IPS-18a (cell line): ENCODE data around the gene CENPC.
"Not testable (repeated sequence)": the region's sequence is repeated elsewhere in the genome, so short reads cannot be mapped to it uniquely, and the experiment has no call there.

ENCODE experiments used
- H3K27ac ChIP-seq: one replicate; pipeline ENCODE4 v1.5.1; 2013; ENCODE audit warnings: low read length
- H3K27me3 ChIP-seq: one replicate; pipeline ENCODE4 v1.6.1; 2013; ENCODE audit warnings: mild to moderate bottlenecking, low read length; ENCODE audit not compliant: control insufficient read depth, insufficient read depth
- H3K36me3 ChIP-seq: one replicate; pipeline ENCODE4 v1.6.1; 2013; ENCODE audit warnings: low read depth, low read length; ENCODE audit not compliant: control insufficient read depth
- H3K4me1 ChIP-seq: one replicate; pipeline ENCODE4 v1.6.1; 2013; ENCODE audit warnings: low read depth, low read length; ENCODE audit not compliant: control insufficient read depth
- H3K4me3 ChIP-seq: one replicate; pipeline ENCODE4 v1.5.1; 2013; ENCODE audit warnings: low read length
- H3K9ac ChIP-seq: one replicate; pipeline ENCODE4 v1.6.1; 2013; ENCODE audit warnings: mild to moderate bottlenecking, low read length, moderate library complexity
- H3K9me3 ChIP-seq: one replicate; pipeline ENCODE4 v1.6.1; 2013; ENCODE audit warnings: low read depth, low read length; ENCODE audit not compliant: control insufficient read depth

The CENPC gene

GRCh38 chr4:67465032-67465762 lies 80.1 kb downstream of the CENPC start:
- Histone ChIP-seq H3K9me3 (no peaks in the 10 kb centered on the region), H3K4me3 (no peak overlapping the region), H3K36me3 (no peaks in the 10 kb centered on the region), H3K9ac (no peak overlapping the region), H3K27me3 (no peaks in the 10 kb centered on the region), H3K4me1 (no peaks in the 10 kb centered on the region), H3K27ac (no peak overlapping the region)

- H3K4me3 ChIP-seq, result no peak overlapping the region
- H3K9ac ChIP-seq, result no peak overlapping the region
- no peaks in the 10 kb centered on the region for H3K9me3 ChIP-seq
- H3K36me3 ChIP-seq, result no peaks in the 10 kb centered on the region
- H3K27me3 ChIP-seq, result no peaks in the 10 kb centered on the region
- no peak overlapping the region for H3K27ac ChIP-seq
- H3K4me1 ChIP-seq, result no peaks in the 10 kb centered on the region
Observed at GRCh38 chr4:67460574-67460973, 84.7 kb downstream of the CENPC start.

- Histone ChIP-seq H3K36me3 (no peaks in the 10 kb centered on the region), H3K27ac (no peak overlapping the region)
Observed at GRCh38 chr4:67459164-67459563, 86.1 kb downstream of the CENPC start.

GRCh38 chr4:67456577-67457196 lies 88.6 kb downstream of the CENPC start:
- Histone ChIP-seq H3K9me3 (no peaks in the 10 kb centered on the region), H3K27me3 (no peaks in the 10 kb centered on the region), H3K36me3 (no peaks in the 10 kb centered on the region), H3K27ac (no peak overlapping the region), H3K4me3 (no peak overlapping the region), H3K4me1 (no peaks in the 10 kb centered on the region), H3K9ac (no peak overlapping the region)

More at GRCh38 chr4:67459164-67459563, 86.1 kb downstream of the CENPC start:
- no peak overlapping the region for H3K9ac ChIP-seq
- no peaks in the 10 kb centered on the region for H3K27me3 ChIP-seq
- H3K4me3 ChIP-seq, result no peak overlapping the region
- no peaks in the 10 kb centered on the region for H3K9me3 ChIP-seq
- no peaks in the 10 kb centered on the region for H3K4me1 ChIP-seq

- not testable (repeated sequence) for H3K9ac ChIP-seq, H3K36me3 ChIP-seq, H3K4me3 ChIP-seq, H3K27ac ChIP-seq, H3K4me1 ChIP-seq, H3K27me3 ChIP-seq, H3K9me3 ChIP-seq
Observed at GRCh38 chr4:67452846-67453205, 92.5 kb downstream of the CENPC start.

GRCh38 chr4:67452100-67452845 lies 93.0 kb downstream of the CENPC start:
- H3K36me3 ChIP-seq, result no peaks in the 10 kb centered on the region
- H3K4me3 ChIP-seq, result no peak overlapping the region
- no peaks in the 10 kb centered on the region for H3K27me3 ChIP-seq
- no peak overlapping the region for H3K9ac ChIP-seq
- H3K9me3 ChIP-seq, result no peaks in the 10 kb centered on the region
- H3K4me1 ChIP-seq, result no peaks in the 10 kb centered on the region
- H3K27ac ChIP-seq, result no peak overlapping the region

GRCh38 chr4:67451464-67451863 lies 93.8 kb downstream of the CENPC start:
- H3K4me1 ChIP-seq, result no peaks in the 10 kb centered on the region
- H3K36me3 ChIP-seq, result no peaks in the 10 kb centered on the region
- H3K4me3 ChIP-seq, result no peak overlapping the region
- H3K9me3 ChIP-seq, result no peaks in the 10 kb centered on the region
- H3K27ac ChIP-seq, result no peak overlapping the region
- no peak overlapping the region for H3K9ac ChIP-seq
- H3K27me3 ChIP-seq, result no peaks in the 10 kb centered on the region

GRCh38 chr4:67448621-67449020 lies 96.7 kb downstream of the CENPC start:
- H3K36me3 ChIP-seq, result no peaks in the 10 kb centered on the region

GRCh38 chr4:67447873-67448272 lies 97.4 kb downstream of the CENPC start:
- Histone ChIP-seq H3K9ac (no peak overlapping the region), H3K9me3 (no peaks in the 10 kb centered on the region), H3K36me3 (no peaks in the 10 kb centered on the region), H3K4me1 (no peaks in the 10 kb centered on the region), H3K27me3 (no peaks in the 10 kb centered on the region), H3K27ac (no peak overlapping the region), H3K4me3 (no peak overlapping the region)

More at GRCh38 chr4:67448621-67449020, 96.7 kb downstream of the CENPC start:
- Histone ChIP-seq H3K4me1 (no peaks in the 10 kb centered on the region), H3K27me3 (no peaks in the 10 kb centered on the region), H3K4me3 (no peak overlapping the region), H3K9me3 (no peaks in the 10 kb centered on the region), H3K9ac (no peak overlapping the region), H3K27ac (no peak overlapping the region)

- Histone ChIP-seq H3K36me3 (no peaks in the 10 kb centered on the region), H3K9ac (no peak overlapping the region), H3K4me3 (no peak overlapping the region), H3K27ac (no peak overlapping the region), H3K27me3 (no peaks in the 10 kb centered on the region), H3K9me3 (no peaks in the 10 kb centered on the region), H3K4me1 (no peaks in the 10 kb centered on the region)
Observed at GRCh38 chr4:67446811-67447210, 98.5 kb downstream of the CENPC start.

- not testable (repeated sequence) for H3K9ac ChIP-seq, H3K27ac ChIP-seq
Observed at GRCh38 chr4:67445881-67446280, 99.4 kb downstream of the CENPC start.

More at GRCh38 chr4:67445881-67446280, 99.4 kb downstream of the CENPC start:
- H3K36me3 ChIP-seq, H3K4me3 ChIP-seq, H3K4me1 ChIP-seq, H3K9me3 ChIP-seq, H3K27me3 ChIP-seq: not testable (repeated sequence)
